Measurements from ENCODE around the gene TDRD9.

The TDRD9 gene

GRCh38 chr14:104034976-104035699, 106.9 kb downstream of the TDRD9 start:
- peak; percentile 22 for DNase-seq (ENCODE audit: low read depth)

- DNase-seq (ENCODE audit: low read depth): no peak
Observed at GRCh38 chr14:104036212-104036611, 108.0 kb downstream of the TDRD9 start.

- DNase-seq (ENCODE audit: low read depth): no peak
Observed at GRCh38 chr14:104037074-104037473, 108.8 kb downstream of the TDRD9 start.

- no peak for DNase-seq (ENCODE audit: low read depth)
Observed at GRCh38 chr14:104037903-104038302, 109.6 kb downstream of the TDRD9 start.

GRCh38 chr14:104039214-104039613, 111.0 kb downstream of the TDRD9 start:
- DNase-seq (ENCODE audit: low read depth): no peak

GRCh38 chr14:104040539-104040938, 112.3 kb downstream of the TDRD9 start:
- DNase-seq (ENCODE audit: low read depth): no peak

GRCh38 chr14:104041430-104042104, 113.3 kb downstream of the TDRD9 start:
- no peak for DNase-seq (ENCODE audit: low read depth)

GRCh38 chr14:104044016-104044415, 115.8 kb downstream of the TDRD9 start:
- DNase-seq (ENCODE audit: low read depth): no peak

GRCh38 chr14:104047761-104048160, 119.5 kb downstream of the TDRD9 start:
- DNase-seq (ENCODE audit: low read depth): no peak

GRCh38 chr14:104048758-104049507, 120.7 kb downstream of the TDRD9 start:
- DNase-seq (ENCODE audit: low read depth): peak; percentile 91

- DNase-seq (ENCODE audit: low read depth): peak; percentile 11
Observed at GRCh38 chr14:104049576-104050240, 121.5 kb downstream of the TDRD9 start.

GRCh38 chr14:104051092-104051813, 123.0 kb downstream of the TDRD9 start:
- no peak for DNase-seq (ENCODE audit: low read depth)

GRCh38 chr14:104054222-104054905, 126.1 kb downstream of the TDRD9 start:
- no peak for DNase-seq (ENCODE audit: low read depth)

- DNase-seq (ENCODE audit: low read depth): no peak
Observed at GRCh38 chr14:104062281-104062680, 134.0 kb downstream of the TDRD9 start.

- DNase-seq (ENCODE audit: low read depth): no peak
Observed at GRCh38 chr14:104064003-104064402, 135.7 kb downstream of the TDRD9 start.

- DNase-seq (ENCODE audit: low read depth): no peak
Observed at GRCh38 chr14:104066279-104066678, 138.0 kb downstream of the TDRD9 start.

- no peak for DNase-seq (ENCODE audit: low read depth)
Observed at GRCh38 chr14:104066719-104067295, 138.6 kb downstream of the TDRD9 start.

GRCh38 chr14:104069541-104069940, 141.3 kb downstream of the TDRD9 start:
- DNase-seq (ENCODE audit: low read depth): no peak

GRCh38 chr14:104072586-104072985, 144.3 kb downstream of the TDRD9 start:
- no peak for DNase-seq (ENCODE audit: low read depth)

- no peak for DNase-seq (ENCODE audit: low read depth)
Observed at GRCh38 chr14:104073764-104074163, 145.5 kb downstream of the TDRD9 start.

Data from amniotic epithelial cell (primary cell).